Medulla oblongata (tissue), 1 donor: ENCODE results near the gene OR6C4.
"Not testable (repeated sequence)": the region's sequence is repeated elsewhere in the genome, so short reads cannot be mapped to it uniquely, and the experiment has no call there.

Experiments used
- DNase-seq: peaks from one replicate; pipeline ENCODE4 v3.0.0-alpha.2; 2015; ENCODE audit errors: extremely low spot score

The OR6C4 gene

GRCh38 chr12:55549302-55549701 lies at the start of gene OR6C4:
TSS of gene OR6C4 (plus strand) at chr12:55549602. CDS start at chr12:55551227, 1,625 bp downstream.
- DNase-seq: no peak

- peak; percentile 64 for DNase-seq
These were observed 49.6 kb upstream of the OR6C4 start for GRCh38 chr12:55499810-55500252.

DNA sequence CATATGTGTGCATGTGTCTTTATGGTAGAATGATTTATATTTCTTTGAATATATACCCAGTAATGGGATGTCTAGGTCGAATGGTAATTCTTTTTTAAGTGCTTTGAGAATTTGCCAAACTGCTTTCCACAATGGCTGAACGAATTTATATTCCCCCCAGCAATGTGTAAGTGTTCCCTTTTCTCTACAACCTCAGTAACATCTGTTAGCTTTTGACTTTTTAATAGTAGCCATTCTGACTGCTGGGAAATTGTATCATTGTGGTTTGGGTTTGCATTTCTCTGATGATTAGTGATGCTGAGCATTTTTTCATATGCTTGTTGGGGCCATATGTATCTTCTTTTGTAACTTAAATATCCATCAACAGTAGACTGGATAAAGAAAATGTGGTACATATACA lies 47.8 kb upstream of the OR6C4 start:
- DNase-seq: no peak

DNA sequence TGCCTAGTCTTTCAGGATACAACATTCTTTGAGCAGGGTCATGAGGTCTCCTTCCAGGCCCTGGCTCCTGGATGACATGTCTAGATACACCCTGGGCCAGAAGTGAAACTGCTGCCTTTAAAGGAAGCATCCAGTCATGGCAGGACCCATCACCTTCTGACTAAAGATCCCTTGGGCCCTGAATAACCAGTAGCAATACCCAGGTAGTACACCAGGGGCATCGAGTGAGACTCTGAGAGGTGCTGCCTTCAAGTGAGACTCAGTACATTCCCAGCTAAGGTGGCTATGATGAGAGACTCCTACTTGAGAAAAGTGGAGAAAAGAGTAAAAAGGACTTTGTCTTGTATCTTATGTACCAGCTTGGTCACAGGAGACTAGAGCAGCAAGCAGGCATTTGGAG lies 33.7 kb upstream of the OR6C4 start:
- DNase-seq: no peak

GRCh38 chr12:55516391-55516790 lies 33.0 kb upstream of the OR6C4 start:
- no peak for DNase-seq

GRCh38 chr12:55548235-55548634 lies 1.2 kb upstream of the OR6C4 start:
- DNase-seq: not testable (repeated sequence)

DNA sequence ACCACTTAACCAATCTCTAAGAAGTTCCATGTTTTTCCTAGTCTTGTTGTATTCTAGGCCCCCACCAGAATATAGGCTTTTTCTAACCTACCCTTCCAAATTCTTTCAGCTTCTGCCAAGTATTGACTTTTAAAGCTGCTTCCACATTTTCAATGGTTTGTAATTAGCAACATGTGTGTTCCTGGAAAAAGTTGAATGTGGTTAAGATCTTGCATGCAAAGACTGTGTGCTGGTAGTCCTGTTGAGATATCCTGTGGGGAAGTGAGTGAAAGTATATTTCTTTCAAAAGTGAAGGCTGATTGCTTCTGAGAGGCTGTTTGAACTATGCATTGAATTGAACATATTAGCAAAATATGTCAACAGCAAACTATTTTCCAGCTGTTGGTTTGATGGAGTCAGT lies 646 bp upstream of the OR6C4 start:
- DNase-seq: no peak

GRCh38 chr12:55554296-55554695 lies 4.9 kb downstream of the OR6C4 start:
- DNase-seq: no peak

- DNase-seq: not testable (repeated sequence)
These were observed 20.7 kb downstream of the OR6C4 start for GRCh38 chr12:55570060-55570459.

DNA sequence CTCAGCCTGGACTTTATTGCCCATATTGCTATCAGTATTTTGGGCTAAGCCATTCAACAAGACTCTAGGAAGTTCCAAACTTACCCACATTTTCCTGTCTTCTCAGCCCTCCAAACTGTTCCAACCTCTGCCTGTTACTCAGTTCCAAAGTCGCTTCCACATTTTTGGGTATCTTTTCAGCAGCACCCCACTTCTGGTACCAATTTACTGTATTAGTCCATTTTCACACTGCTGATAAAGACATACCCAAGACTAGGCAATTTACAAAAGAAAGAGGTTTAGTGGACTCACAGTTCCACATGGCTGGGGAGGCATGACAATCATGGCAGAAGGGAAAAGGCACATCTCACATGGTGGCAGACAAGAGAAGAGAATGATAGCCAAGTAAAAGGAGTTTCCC lies 21.3 kb downstream of the OR6C4 start:
- not testable (repeated sequence) for DNase-seq

DNA sequence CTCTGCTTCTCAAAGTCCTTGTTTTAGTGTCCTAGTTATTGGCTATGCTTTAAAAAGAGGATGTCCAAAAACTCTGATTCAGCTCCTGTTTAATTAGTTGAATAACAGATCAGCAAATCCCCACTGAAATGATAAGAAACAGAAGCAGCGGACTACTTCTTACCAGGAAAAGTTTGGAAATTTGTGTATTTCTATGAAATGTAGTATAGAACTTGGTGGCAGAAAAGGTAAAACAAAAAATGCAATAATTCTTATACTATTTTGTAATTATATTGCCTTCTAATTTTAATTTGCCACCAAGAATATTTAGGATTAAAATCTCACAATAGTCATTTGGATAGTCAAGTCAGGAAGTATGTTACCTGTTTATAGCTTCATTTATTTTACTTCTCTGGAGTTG lies 22.8 kb downstream of the OR6C4 start, which contains the start of gene OR2AP1:
TSS of gene OR2AP1 (plus strand) at position 301 of the 400 bp plus-strand sequence. CDS start 1,947 bp downstream, outside the sequence.
- DNase-seq: no peak

DNA sequence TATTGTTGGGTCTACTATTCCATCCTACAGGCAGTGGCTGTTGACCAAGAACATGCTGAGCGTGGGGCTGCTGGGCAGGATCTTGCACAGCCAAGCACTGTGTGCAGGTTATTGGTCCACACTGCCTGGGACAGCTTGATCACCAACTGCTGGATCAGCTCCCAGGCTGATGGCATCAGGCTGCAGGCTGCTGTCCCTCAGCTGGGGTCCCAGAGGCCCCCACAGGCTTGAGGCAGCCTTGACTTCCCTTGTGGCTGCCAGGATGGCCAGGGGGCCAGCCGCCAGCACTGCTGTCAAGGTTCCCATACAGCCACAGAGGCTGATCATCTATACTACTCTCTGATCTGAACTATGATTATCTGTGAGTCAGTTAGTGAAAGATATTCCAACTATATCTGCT lies 32.7 kb downstream of the OR6C4 start:
- DNase-seq: no peak

GRCh38 chr12:55585817-55586216 lies 36.4 kb downstream of the OR6C4 start:
- DNase-seq: no peak

DNA sequence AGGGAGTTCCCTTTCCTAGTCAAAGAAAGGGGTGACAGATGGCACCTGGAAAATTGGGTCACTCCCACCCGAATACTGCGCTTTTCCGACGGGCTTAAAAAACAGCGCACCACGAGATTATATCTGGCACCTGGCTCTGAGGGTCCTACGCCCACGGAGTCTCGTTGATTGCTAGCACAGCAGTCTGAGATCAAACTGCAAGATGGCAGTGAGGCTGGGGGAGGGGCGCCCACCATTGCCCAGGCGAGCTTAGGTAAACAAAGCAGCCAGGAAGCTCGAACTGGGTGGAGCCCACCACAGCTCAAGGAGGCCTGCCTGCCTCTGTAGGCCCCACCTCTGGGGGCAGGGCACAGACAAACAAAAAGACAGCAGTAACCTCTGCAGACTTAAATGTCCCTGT lies 40.8 kb downstream of the OR6C4 start:
- DNase-seq: not testable (repeated sequence)
